NOMO-1 treated with DMSO at 0.1 percent for 48 hours (cell line): Measurements from ENCODE around the gene ASTE1.
"Not testable (repeated sequence)": the region's sequence is repeated elsewhere in the genome, so short reads cannot be mapped to it uniquely, and the experiment has no call there.

Source experiments
- DNase-seq: peaks from one replicate; lab custom pipeline; 2025; ENCODE audit not compliant: unreplicated experiment; lab: John Stamatoyannopoulos, UW

The ASTE1 gene, protein sequence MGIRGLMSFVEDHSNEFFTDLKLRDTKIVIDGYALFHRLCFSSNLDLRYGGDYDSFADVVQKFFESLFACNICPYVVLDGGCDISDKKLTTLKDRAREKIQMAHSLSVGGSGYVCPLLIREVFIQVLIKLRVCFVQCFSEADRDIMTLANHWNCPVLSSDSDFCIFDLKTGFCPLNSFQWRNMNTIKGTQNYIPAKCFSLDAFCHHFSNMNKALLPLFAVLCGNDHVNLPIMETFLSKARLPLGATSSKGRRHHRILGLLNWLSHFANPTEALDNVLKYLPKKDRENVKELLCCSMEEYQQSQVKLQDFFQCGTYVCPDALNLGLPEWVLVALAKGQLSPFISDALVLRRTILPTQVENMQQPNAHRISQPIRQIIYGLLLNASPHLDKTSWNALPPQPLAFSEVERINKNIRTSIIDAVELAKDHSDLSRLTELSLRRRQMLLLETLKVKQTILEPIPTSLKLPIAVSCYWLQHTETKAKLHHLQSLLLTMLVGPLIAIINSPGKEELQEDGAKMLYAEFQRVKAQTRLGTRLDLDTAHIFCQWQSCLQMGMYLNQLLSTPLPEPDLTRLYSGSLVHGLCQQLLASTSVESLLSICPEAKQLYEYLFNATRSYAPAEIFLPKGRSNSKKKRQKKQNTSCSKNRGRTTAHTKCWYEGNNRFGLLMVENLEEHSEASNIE

DNA sequence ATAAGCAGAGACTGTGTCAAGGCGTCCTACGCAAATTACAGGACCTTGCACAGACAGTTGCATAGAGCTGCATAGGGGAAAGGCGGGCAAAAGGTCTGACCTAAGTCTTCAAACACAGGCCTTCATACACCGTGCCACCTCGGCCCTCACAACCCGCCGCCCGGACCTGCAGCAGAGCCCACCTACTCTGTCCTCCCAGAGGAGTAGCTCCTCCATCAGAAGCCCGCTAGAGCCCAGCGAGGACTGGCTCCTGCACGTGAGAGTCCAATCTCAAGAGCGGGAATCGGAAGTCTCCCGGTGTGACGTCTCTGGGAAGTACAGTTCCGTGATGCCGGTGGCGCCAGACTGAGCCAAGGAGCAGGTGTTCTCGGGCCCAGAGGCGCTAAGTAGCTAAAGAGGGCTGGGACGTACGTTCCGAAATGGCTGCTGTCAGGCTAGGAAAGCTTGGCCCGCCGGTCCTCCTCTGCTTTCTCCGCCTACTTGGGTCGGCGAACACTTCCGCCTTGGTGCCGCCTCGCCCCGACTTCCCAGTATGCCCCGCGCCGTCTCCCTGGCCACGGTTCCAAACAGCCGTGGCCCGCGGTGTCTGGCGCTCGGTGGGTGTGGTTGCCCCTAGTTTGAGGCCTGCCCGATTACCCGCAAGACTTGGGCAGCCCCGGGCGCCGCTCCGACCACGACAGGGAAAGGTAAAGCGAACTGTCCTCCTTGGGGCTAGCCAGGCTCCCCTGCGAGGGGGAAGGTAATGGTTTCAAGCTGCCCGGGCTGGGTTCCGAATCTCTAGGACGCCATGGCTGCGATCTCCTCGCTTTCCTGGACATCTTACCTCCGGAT lies at the start of gene ASTE1, which contains the start of gene NEK11:
ASTE1 (minus strand) TSS at position 505 of the 831 bp plus-strand sequence. CDS start 1,519 bp downstream, outside the sequence.
NEK11 (plus strand) TSS at position 557 of the 831 bp plus-strand sequence. CDS start 2,832 bp downstream, outside the sequence.
- peak; percentile 96 for DNase-seq

DNA sequence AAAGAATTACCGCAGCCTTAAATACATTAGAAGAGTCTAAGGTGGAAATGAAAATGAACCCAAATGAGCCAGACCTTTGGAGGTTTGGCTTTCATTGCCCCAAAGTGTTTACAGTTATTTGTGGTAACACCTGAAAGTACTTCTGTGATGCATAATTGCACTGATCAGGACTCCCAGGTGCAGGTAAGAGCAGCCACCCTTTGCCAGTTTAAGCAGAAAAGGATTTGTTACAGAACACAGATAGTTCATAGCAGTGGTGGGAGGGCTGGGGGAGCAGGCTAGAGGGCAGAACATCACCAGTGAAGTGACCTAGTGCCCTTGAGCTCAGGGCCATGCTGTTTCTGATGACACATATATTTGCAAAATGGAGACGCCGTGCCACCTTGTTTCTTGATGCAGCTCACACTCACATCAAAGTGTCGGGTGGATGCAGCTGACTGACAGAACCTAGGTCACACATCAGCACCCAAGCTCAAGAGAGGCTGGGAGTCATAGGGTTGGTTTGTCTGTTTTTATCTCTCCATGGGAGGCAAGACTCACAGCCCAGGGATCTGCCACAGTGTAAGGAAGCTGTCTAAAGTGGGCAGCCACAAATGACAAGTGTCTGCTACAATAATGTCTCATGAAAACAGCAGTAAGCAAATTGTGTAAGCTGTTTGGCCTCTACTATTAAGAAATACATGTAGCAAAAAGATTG lies 49.2 kb upstream of the ASTE1 start:
- DNase-seq: no peak

GRCh38 chr3:131072845-131073244 lies 46.2 kb upstream of the ASTE1 start:
- DNase-seq: no peak

DNA sequence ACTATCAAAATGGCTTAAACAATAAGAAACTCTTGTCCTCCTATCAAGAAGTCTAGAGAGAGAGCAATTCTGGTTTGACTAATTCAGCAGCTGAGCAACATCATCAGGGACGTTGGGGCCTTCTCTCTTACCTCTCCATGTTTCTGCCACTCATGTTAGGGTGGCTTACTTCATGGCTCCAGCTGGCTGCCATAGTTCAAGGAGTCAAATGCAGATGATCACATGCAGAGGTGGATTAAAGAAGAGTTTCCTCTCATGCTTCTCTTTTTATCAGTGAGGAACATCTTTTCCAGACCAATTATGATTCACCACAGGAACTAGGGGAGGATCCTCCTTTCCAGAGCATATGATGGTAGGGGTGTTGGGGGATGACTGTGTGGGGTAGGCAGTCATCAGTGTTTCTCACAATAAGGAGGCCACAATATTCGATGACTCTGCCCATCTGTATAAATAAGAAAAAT lies 45.5 kb upstream of the ASTE1 start:
- DNase-seq: no peak

DNA sequence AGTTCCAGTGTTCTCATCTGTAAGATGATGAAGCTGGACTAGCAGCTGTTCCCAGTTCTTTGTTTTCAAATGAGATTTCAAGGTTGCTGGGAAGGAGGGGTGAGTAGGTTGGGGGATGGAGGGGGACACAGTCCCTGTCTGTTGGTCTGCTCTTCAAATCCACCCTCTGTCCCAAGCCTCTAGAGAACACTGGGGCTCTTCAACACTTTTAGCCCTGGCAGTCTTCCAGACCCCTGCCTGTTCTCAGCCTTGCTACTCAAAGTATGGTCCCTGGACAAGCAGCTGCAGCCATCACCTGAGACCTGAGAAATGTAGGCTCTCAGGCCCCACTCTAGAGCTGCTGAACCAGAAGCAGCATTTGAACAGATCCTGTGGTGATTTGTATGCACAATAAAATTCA lies 41.4 kb upstream of the ASTE1 start:
- DNase-seq: no peak

GRCh38 chr3:131053043-131053859 lies 26.6 kb upstream of the ASTE1 start:
- DNase-seq: no peak

DNA sequence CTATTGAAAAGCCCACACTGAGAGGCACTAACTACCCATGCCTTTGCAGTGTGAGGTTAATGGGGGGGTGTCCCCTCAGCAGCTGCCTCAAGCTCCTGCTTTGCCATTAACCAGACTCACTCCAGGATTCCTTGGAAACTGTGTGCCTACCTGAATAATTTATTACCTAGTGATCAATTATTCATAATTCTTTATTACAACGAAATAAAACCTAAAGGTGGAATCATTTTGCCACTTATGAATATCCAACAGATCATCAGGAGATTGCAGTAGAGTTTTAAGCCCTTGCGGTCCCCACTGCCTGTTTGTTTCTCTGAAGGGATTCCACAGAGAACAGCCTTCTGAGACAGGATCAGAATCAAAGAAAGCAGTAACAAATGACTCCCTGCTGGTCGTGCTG lies 23.4 kb upstream of the ASTE1 start:
- no peak for DNase-seq

DNA sequence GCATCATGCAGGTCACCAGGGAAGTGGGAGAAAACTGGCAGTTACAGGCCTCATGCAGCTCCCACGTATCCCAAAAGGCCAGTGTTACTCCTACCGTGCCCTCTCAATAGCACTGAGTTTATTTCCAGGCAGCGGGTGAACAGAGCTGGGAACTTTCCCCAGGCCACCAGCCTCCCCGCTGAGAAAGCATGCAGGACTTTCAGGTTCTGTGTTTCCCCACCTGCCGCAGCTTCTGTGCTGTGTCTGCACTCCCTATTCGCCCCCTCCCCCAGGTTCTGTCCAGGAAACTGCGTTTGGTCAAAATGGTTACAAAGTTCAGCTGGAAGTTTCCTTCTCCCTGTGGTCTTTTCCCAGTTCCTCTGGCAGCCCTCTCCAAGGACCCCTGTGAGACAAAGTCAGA lies 21.4 kb upstream of the ASTE1 start:
- DNase-seq: no peak

- no peak for DNase-seq
These were observed 21.0 kb upstream of the ASTE1 start for GRCh38 chr3:131047582-131047981.

GRCh38 chr3:131042271-131042985 lies 15.8 kb upstream of the ASTE1 start:
- DNase-seq: not testable (repeated sequence)

GRCh38 chr3:131038326-131038725 lies 11.7 kb upstream of the ASTE1 start:
- no peak for DNase-seq

GRCh38 chr3:131036986-131037385 lies 10.4 kb upstream of the ASTE1 start:
- DNase-seq: no peak

GRCh38 chr3:131036200-131036816 lies 9.7 kb upstream of the ASTE1 start:
- no peak for DNase-seq

DNA sequence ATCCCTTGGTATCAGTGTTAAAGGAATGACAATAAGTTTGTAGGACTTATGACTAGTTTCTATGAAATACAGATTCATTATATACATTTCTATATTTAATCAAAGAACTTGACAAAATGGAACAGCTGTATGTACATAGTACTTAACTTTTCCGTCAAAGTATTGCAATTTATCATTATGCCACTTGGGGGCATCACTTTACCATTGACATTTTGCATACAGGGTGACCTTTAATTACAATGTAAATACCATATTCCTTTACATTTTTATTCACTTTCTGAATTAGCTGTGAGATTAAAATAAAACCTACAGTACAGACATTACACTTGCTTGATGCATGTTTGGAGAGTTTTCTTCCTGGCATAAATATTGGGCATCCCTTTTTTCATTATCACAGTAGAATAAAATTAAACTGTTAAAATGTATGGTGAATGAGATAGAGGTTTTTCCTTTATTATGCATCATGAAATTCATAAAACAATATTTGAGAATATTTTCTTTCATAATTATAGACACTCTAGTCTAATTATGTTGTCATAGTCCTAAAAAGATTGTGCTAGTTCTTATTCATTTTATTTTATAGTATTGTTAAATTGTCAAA lies 7.0 kb upstream of the ASTE1 start:
- peak; percentile 56 for DNase-seq

DNA sequence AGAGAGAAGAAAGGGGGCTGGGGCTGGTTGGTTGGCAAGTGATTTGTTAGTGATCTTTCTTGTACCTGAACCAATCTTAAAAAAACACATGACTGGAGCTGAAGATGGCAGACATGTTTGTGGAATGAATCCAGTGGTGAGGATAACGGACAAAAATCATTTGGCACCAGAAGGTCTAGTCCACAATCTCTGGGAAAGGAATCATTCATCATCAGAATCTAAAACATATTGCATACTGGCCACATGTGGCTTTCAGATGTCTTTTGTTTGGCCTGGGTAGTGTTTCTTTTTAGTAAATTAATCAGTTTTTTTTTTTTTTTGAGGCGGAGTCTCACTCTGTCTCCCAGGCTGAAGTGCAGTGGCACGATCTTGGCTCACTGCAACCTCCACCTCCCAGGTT lies 5.0 kb upstream of the ASTE1 start:
- DNase-seq: no peak

- DNase-seq: no peak
These were observed 2.2 kb upstream of the ASTE1 start for GRCh38 chr3:131028844-131029243.

DNA sequence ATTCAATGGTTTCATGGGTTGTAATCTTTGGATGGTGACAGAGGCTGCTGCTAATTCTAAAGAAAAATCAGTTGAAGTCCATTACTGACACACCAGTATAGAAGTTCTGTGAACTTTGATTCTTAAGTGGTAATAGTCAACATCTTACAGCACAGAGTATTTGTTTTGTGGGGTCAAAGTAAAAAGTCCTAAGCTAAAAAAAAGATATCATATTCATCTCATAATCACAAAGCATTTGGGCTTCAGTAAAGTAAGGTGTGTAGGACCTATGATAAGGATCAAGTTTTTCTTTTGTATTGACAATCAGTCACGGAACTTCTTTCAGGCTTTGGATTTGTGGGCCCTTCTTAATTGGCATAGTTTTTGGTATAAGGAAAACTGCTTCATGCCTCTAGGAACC lies 1.1 kb downstream of the ASTE1 start:
- DNase-seq: no peak

- peak; percentile 91 for DNase-seq
These were observed 6.4 kb downstream of the ASTE1 start for GRCh38 chr3:131020122-131020693.
